ENCODE data around the gene MKRN3. TPM values are rescaled to one million over a fixed set of nuclear protein-coding genes. Genes with fewer than 3 reads are reported as not detected.

The MKRN3 gene
- total RNA-seq = not detected

DNA sequence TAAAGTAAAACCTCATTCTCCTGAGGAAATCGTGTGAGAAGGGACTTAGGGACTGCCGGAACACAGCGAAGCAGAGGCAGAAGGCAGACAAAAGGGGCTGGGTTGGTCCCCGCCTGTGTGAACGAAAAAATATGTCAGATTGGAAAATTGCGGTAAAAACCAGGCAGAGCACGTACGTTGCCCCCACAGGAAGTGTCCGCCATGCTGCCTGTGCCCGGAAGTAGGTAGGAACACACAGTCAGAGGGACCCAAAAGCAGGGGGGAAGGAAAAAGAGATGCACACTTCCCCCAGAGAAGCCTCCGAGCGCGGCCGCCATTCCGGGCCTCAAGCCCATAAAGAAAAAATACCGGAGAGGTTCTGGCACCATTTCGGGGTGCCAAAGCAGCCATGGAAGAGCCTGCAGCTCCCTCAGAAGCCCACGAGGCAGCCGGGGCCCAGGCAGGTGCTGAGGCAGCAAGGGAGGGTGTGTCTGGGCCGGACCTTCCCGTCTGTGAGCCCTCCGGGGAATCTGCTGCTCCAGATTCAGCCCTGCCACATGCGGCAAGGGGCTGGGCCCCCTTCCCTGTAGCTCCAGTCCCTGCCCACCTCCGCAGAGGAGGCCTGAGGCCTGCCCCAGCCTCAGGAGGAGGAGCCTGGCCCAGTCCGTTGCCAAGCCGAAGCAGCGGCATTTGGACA, at the start of gene MKRN3:
TSS of gene MKRN3 (plus strand) at position 280 of the 676 bp plus-strand sequence. CDS start at position 389, 109 bp downstream.
- Histone ChIP-seq H3K9me3 (no peaks in the 10 kb centered on the region), H3K27me3 (no peaks in the 10 kb centered on the region), H3K4me3 (peak within 1 kb of the TSS in 1 of 2 donors; percentile 20), H3K27ac (no peak within 1 kb of the TSS), H3K36me3 (no peaks in the 10 kb centered on the region), H3K4me1 (no peaks in the 10 kb centered on the region)
- DNase-seq (ENCODE audit: extremely low spot score in 2 of 2) = no peak
- TF ChIP-seq, protein P1, sequence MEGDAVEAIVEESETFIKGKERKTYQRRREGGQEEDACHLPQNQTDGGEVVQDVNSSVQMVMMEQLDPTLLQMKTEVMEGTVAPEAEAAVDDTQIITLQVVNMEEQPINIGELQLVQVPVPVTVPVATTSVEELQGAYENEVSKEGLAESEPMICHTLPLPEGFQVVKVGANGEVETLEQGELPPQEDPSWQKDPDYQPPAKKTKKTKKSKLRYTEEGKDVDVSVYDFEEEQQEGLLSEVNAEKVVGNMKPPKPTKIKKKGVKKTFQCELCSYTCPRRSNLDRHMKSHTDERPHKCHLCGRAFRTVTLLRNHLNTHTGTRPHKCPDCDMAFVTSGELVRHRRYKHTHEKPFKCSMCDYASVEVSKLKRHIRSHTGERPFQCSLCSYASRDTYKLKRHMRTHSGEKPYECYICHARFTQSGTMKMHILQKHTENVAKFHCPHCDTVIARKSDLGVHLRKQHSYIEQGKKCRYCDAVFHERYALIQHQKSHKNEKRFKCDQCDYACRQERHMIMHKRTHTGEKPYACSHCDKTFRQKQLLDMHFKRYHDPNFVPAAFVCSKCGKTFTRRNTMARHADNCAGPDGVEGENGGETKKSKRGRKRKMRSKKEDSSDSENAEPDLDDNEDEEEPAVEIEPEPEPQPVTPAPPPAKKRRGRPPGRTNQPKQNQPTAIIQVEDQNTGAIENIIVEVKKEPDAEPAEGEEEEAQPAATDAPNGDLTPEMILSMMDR (IDR thresholded peaks at IDR 0.05) = no peak
- no peak for TF ChIP-seq POLR2AphosphoS5 (IDR thresholded peaks at IDR 0.05; ENCODE audit: insufficient read depth in 1 of 2, low read depth in 1 of 2)
- no peak for TF ChIP-seq POLR2A (IDR thresholded peaks at IDR 0.05)
- intact Hi-C loops (cut with DNase I) = no loop called here

DNA sequence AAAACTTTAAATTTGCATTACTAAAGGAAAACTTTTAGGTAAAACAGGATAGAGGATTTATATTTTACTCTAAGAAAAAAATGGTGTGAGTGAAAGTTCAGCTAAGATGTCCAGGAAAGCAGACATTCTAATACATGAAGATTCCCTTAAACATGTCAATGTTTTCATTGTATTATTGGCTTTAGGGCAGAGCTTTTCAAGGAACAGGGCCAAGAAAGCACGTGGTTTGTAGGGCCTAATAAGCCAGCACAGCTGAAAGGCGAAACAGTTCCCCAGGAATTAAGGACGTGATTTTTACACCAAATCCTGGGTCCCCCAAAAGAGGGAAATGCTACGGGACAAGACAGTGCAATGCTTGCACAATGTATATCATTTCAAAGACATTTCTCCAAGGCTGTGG, 48.6 kb upstream of the MKRN3 start:
- H3K4me1 ChIP-seq = no peaks in the 10 kb centered on the region
- no peaks in the 10 kb centered on the region for H3K9me3 ChIP-seq
- no peak for DNase-seq (ENCODE audit: extremely low spot score in 2 of 2)
- H3K4me3 ChIP-seq = no peak overlapping the region
- H3K27ac ChIP-seq = no peak overlapping the region
- no peak for TF ChIP-seq POLR2AphosphoS5 (IDR thresholded peaks at IDR 0.05; ENCODE audit: insufficient read depth in 1 of 2, low read depth in 1 of 2)
- intact Hi-C loops (cut with DNase I) = no loop called here
- H3K27me3 ChIP-seq = no peaks in the 10 kb centered on the region
- H3K36me3 ChIP-seq = no peaks in the 10 kb centered on the region

DNA sequence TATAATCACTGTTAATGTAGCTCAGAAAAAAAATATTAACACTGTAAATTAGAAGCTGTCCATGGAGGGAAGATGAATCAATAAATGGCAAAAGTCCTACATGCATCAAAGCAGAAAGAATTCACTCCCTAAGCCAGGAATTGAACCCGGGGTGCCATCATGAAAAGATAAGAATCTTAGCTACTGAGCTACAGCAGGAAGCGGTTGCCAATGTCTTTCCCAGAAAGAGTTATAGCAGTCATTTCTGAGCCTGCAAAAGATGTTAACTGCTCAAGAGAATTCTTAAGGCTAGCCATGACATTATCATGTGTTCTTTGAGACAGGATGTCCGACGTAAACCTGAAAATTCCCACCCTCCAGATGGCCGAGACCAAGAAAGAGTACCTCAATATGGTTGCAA, 47.4 kb upstream of the MKRN3 start:
- TF ChIP-seq POLR2A (IDR thresholded peaks at IDR 0.05) (no peak), POLR2AphosphoS5 (IDR thresholded peaks at IDR 0.05; ENCODE audit: insufficient read depth in 1 of 2, low read depth in 1 of 2) (no peak)
- TF ChIP-seq, protein P1 (IDR thresholded peaks at IDR 0.05) = no peak
- intact Hi-C loops (cut with DNase I) = no loop called here

DNA sequence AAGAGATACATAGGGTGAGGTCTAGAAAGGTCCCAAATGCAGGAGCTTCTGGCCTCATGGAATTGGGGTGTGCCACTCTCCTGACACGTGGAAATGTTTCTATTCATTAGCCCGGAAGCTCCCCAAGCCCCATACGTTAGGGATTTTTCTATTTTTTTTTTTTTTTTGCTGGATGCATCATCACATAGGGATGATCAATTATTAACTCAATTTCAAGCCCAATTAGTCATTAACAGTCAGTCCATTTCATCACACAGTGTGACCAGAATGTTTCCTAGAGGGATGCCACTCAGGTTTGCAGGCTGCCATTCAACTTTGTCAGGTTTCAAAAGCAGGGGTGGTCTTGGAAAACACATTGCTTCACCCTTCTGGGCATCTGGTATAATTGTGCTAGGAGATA, 40.7 kb upstream of the MKRN3 start:
- Histone ChIP-seq H3K27me3 (no peaks in the 10 kb centered on the region), H3K36me3 (no peaks in the 10 kb centered on the region), H3K9me3 (no peaks in the 10 kb centered on the region), H3K4me1 (no peaks in the 10 kb centered on the region), H3K4me3 (no peak overlapping the region), H3K27ac (no peak overlapping the region)
- peak in 1 of 2 donors; percentile 3 for DNase-seq (ENCODE audit: extremely low spot score in 2 of 2)
- intact Hi-C loops (cut with DNase I) = no loop called here
- no peak for TF ChIP-seq POLR2A (IDR thresholded peaks at IDR 0.05)
- TF ChIP-seq, protein P1 (IDR thresholded peaks at IDR 0.05) = no peak

More for the DNA sequence above, 47.4 kb upstream of the MKRN3 start:
- Histone ChIP-seq H3K4me3 (no peak overlapping the region), H3K4me1 (no peaks in the 10 kb centered on the region), H3K27me3 (no peaks in the 10 kb centered on the region), H3K9me3 (no peaks in the 10 kb centered on the region), H3K27ac (no peak overlapping the region), H3K36me3 (no peaks in the 10 kb centered on the region)
- DNase-seq (ENCODE audit: extremely low spot score in 2 of 2) = no peak

DNA sequence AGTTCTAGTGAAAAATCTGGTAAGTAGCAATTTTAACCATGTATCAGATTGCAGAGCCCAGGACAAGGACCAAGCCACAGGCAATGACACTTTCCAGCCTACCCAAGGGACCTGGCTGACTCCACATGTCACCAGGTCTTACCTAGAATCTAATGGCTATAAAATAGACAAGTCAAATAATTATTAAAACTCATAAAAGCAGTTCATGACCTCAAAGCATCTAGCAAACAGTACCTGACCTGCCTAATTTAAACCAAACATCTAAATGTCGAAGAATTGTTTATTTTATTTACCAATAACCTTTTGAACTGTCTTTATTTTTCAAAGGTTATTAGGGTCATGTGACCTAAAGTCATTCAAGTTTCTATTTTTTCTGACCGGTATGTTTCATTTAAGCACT, 35.6 kb upstream of the MKRN3 start:
- Histone ChIP-seq H3K4me3 (no peak overlapping the region), H3K27ac (no peak overlapping the region), H3K36me3 (no peaks in the 10 kb centered on the region), H3K9me3 (no peaks in the 10 kb centered on the region), H3K27me3 (no peaks in the 10 kb centered on the region), H3K4me1 (no peaks in the 10 kb centered on the region)
- TF ChIP-seq POLR2AphosphoS5 (IDR thresholded peaks at IDR 0.05; ENCODE audit: insufficient read depth in 1 of 2, low read depth in 1 of 2) (no peak), POLR2A (IDR thresholded peaks at IDR 0.05) (no peak)
- TF ChIP-seq, protein P1 (IDR thresholded peaks at IDR 0.05) = no peak
- DNase-seq (ENCODE audit: extremely low spot score in 2 of 2) = no peak
- intact Hi-C loops (cut with DNase I) = no loop called here
